Neural progenitor cell (in vitro differentiated cells): Measurements from ENCODE around the gene MYO9B. TPM values are rescaled to one million over a fixed set of nuclear protein-coding genes. Genes with fewer than 3 reads are reported as not detected.

Experiments used
- DNase-seq: peaks from one replicate; pipeline ENCODE4 v3.0.0-alpha.2; 2016; ENCODE audit warnings: low spot score
- H2AFZ ChIP-seq: fragments of 200-600 bp; sonication (generic); replicated peaks from 2 replicates; pipeline ENCODE4 v1.6.1; 2016; ENCODE audit warnings: antibody characterized with exemption
- H3F3A ChIP-seq: fragments of 200-600 bp; sonication (generic); 2 replicates; pipeline ENCODE4 v1.6.1; 2016; ENCODE audit warnings: antibody characterized with exemption, low read depth
- H3K27ac ChIP-seq: fragments of 200-600 bp; sonication (generic); 2 replicates; pipeline ENCODE4 v1.5.1; 2016; ENCODE audit warnings: mild to moderate bottlenecking
- H3K27me3 ChIP-seq: fragments of 200-600 bp; sonication (generic); 2 replicates; pipeline ENCODE4 v1.6.1; 2016; ENCODE audit warnings: mild to moderate bottlenecking, moderate library complexity
- H3K36me3 ChIP-seq: fragments of 200-600 bp; sonication (generic); 2 replicates; pipeline ENCODE4 v1.5.1; 2016
- H3K4me1 ChIP-seq: fragments of 200-600 bp; sonication (generic); 2 replicates; pipeline ENCODE4 v1.6.1; 2016; ENCODE audit warnings: mixed run types
- H3K4me2 ChIP-seq: fragments of 200-600 bp; sonication (generic); 2 replicates; pipeline ENCODE4 v1.6.1; 2016
- H3K4me3 ChIP-seq: fragments of 200-600 bp; sonication (generic); 2 replicates; pipeline ENCODE4 v1.5.1; 2016
- H3K79me2 ChIP-seq: fragments of 200-600 bp; sonication (generic); 2 replicates; pipeline ENCODE4 v1.6.1; 2016; ENCODE audit warnings: low read depth
- H3K9ac ChIP-seq: fragments of 200-600 bp; sonication (generic); 2 replicates; pipeline ENCODE4 v1.6.1; 2016
- H3K9me3 ChIP-seq: fragments of 200-600 bp; sonication (generic); 2 replicates; pipeline ENCODE4 v1.5.1; 2016; ENCODE audit warnings: low read depth
- H4K20me1 ChIP-seq: fragments of 200-600 bp; sonication (generic); 2 replicates; pipeline ENCODE4 v1.6.1; 2016; ENCODE audit warnings: low read depth
- H3K27ac Mint-ChIP-seq: 3 replicates; pipeline ENCODE4 v1.8.0; 2021; ENCODE audit warnings: mixed read lengths
- H3K27me3 Mint-ChIP-seq: 2 replicates; pipeline ENCODE4 v1.8.0; 2022; ENCODE audit warnings: low read depth, mild to moderate bottlenecking, inconsistent platforms, moderate library complexity, mixed read lengths; ENCODE audit not compliant: insufficient read depth
- H3K36me3 Mint-ChIP-seq: 3 replicates; pipeline ENCODE4 v1.8.0; 2021; ENCODE audit warnings: mixed read lengths
- H3K4me1 Mint-ChIP-seq: 3 replicates; pipeline ENCODE4 v1.8.0; 2021; ENCODE audit warnings: mixed read lengths
- H3K4me3 Mint-ChIP-seq: 3 replicates; pipeline ENCODE4 v1.8.0; 2021; ENCODE audit warnings: mild to moderate bottlenecking, moderate library complexity, mixed read lengths
- H3K9me3 Mint-ChIP-seq: 3 replicates; pipeline ENCODE4 v1.8.0; 2020; ENCODE audit warnings: mixed read lengths
- CTCF ChIP-seq: fragments of 200-600 bp; sonication (generic); IDR thresholded peaks from 2 replicates; pipeline ENCODE4 v1.5.1; 2017; ENCODE audit warnings: antibody characterized with exemption, mild to moderate bottlenecking
- EZH2 ChIP-seq: fragments of 200-600 bp; sonication (generic); IDR thresholded peaks from 2 replicates; pipeline ENCODE4 v1.6.1; 2017; ENCODE audit warnings: antibody characterized with exemption, mild to moderate bottlenecking, moderate library complexity
- EZH2phosphoT487 ChIP-seq: fragments of 200-600 bp; sonication (generic); IDR thresholded peaks from 2 replicates; pipeline ENCODE4 v1.6.1; 2017; ENCODE audit warnings: antibody characterized with exemption
- total RNA-seq: library from RNA; depleted of rRNA; stranded (reverse); fragments of >200 nt; gene quantifications from 2 replicates; pipeline ENCODE4 v1.2.3, GENCODE V29; 2015; ENCODE audit warnings: low replicate concordance

Gene MYO9B
- total RNA-seq, 1 donor from 2014 or later = 38.5 TPM

- Mint-ChIP-seq H3K4me3 (peak overlapping the region; percentile 65), H3K9me3 (no peaks in the 10 kb centered on the region), H3K27ac (no peak overlapping the region), H3K27me3 (peaks cover 7% of the 10 kb centered on the region), H3K4me1 (peaks cover 13% of the 10 kb centered on the region), H3K36me3 (peaks cover 7% of the 10 kb centered on the region)
- H3K9me3 ChIP-seq = no peaks in the 10 kb centered on the region
- H3K27me3 ChIP-seq = no peaks in the 10 kb centered on the region
- no peaks in the 10 kb centered on the region for H4K20me1 ChIP-seq
- TF ChIP-seq EZH2 (no peak), EZH2phosphoT487 (no peak), CTCF (no peak)
- no peak overlapping the region for H3K4me2 ChIP-seq
- H3K4me1 ChIP-seq = peaks cover 4% of the 10 kb centered on the region
- H3K4me3 ChIP-seq = no peak overlapping the region
- H2AFZ ChIP-seq = no peak overlapping the region
- no peaks in the 10 kb centered on the region for H3K79me2 ChIP-seq
- H3F3A ChIP-seq = peaks cover 5% of the 10 kb centered on the region
- no peak overlapping the region for H3K9ac ChIP-seq
- H3K27ac ChIP-seq = no peak overlapping the region
- DNase-seq = no peak
- no peaks in the 10 kb centered on the region for H3K36me3 ChIP-seq
These were observed 143.7 kb downstream of the MYO9B start for GRCh38 chr19:17219286-17219685.

GRCh38 chr19:17220207-17220758, 144.7 kb downstream of the MYO9B start:
- Histone ChIP-seq H2AFZ (no peak overlapping the region), H3K4me3 (no peak overlapping the region), H3F3A (peaks cover 2% of the 10 kb centered on the region), H3K36me3 (no peaks in the 10 kb centered on the region), H3K9ac (no peak overlapping the region), H3K27ac (no peak overlapping the region), H4K20me1 (no peaks in the 10 kb centered on the region), H3K27me3 (no peaks in the 10 kb centered on the region), H3K4me1 (no peaks in the 10 kb centered on the region), H3K9me3 (no peaks in the 10 kb centered on the region), H3K4me2 (no peak overlapping the region), H3K79me2 (no peaks in the 10 kb centered on the region)
- TF ChIP-seq EZH2 = no peak
- TF ChIP-seq CTCF = no peak
- TF ChIP-seq EZH2phosphoT487 = no peak
- H3K9me3 Mint-ChIP-seq = no peaks in the 10 kb centered on the region
- H3K27me3 Mint-ChIP-seq = no peaks in the 10 kb centered on the region
- peaks cover 7% of the 10 kb centered on the region for H3K36me3 Mint-ChIP-seq
- H3K4me1 Mint-ChIP-seq = peaks cover 6% of the 10 kb centered on the region
- peak overlapping the region; percentile 41 for H3K4me3 Mint-ChIP-seq
- DNase-seq = no peak
- peak overlapping the region; percentile 60 for H3K27ac Mint-ChIP-seq

GRCh38 chr19:17225053-17225452, 149.5 kb downstream of the MYO9B start:
- H3K79me2 ChIP-seq = no peaks in the 10 kb centered on the region
- H3K9me3 ChIP-seq = no peaks in the 10 kb centered on the region
- peaks cover 35% of the 10 kb centered on the region for H3F3A ChIP-seq
- H3K36me3 ChIP-seq = no peaks in the 10 kb centered on the region
- Mint-ChIP-seq H3K27me3 (peaks cover 7% of the 10 kb centered on the region), H3K4me1 (peaks cover 9% of the 10 kb centered on the region), H3K36me3 (peaks cover 2% of the 10 kb centered on the region), H3K4me3 (peak overlapping the region; percentile 89), H3K9me3 (no peaks in the 10 kb centered on the region), H3K27ac (no peak overlapping the region)
- H3K27ac ChIP-seq = no peak overlapping the region
- no peak overlapping the region for H3K9ac ChIP-seq
- DNase-seq = no peak
- peaks cover 3% of the 10 kb centered on the region for H3K4me1 ChIP-seq
- H3K4me3 ChIP-seq = no peak overlapping the region
- H2AFZ ChIP-seq = no peak overlapping the region
- H4K20me1 ChIP-seq = no peaks in the 10 kb centered on the region
- H3K27me3 ChIP-seq = no peaks in the 10 kb centered on the region
- no peak overlapping the region for H3K4me2 ChIP-seq
- TF ChIP-seq EZH2 (no peak), EZH2phosphoT487 (no peak), CTCF (no peak)
